ENCODE results near the gene RUNX2.

RUNX2 gene

GRCh38 chr6:45426251-45426650 lies 98.1 kb downstream of the RUNX2 start:
- DNase-seq (ENCODE audit: insufficient read length) (no peak), FAIRE-seq (no peak)
- TF ChIP-seq POLR2AphosphoS5 (IDR thresholded peaks at IDR 0.05; ENCODE audit: low read depth, low read length) (no peak), POLR2A (IDR thresholded peaks at IDR 0.05; ENCODE audit: low read depth, low read length) (no peak), TAF1 (IDR thresholded peaks at IDR 0.05; ENCODE audit: borderline replicate concordance, low read depth, low read length) (no peak)

GRCh38 chr6:45427726-45428125 lies 99.6 kb downstream of the RUNX2 start:
- DNase-seq (ENCODE audit: insufficient read length), result no peak
- FAIRE-seq, result no peak
- no peak for TF ChIP-seq TAF1 (IDR thresholded peaks at IDR 0.05; ENCODE audit: borderline replicate concordance, low read depth, low read length)
- TF ChIP-seq POLR2A (IDR thresholded peaks at IDR 0.05; ENCODE audit: low read depth, low read length), result no peak
- TF ChIP-seq POLR2AphosphoS5 (IDR thresholded peaks at IDR 0.05; ENCODE audit: low read depth, low read length), result no peak

- no peak for FAIRE-seq
- TF ChIP-seq POLR2A (IDR thresholded peaks at IDR 0.05; ENCODE audit: low read depth, low read length) (no peak), TAF1 (IDR thresholded peaks at IDR 0.05; ENCODE audit: borderline replicate concordance, low read depth, low read length) (no peak), POLR2AphosphoS5 (IDR thresholded peaks at IDR 0.05; ENCODE audit: low read depth, low read length) (no peak)
- DNase-seq (ENCODE audit: insufficient read length), result no peak
Observed at GRCh38 chr6:45428727-45429126, 100.6 kb downstream of the RUNX2 start.

GRCh38 chr6:45430590-45431202 lies 102.6 kb downstream of the RUNX2 start:
- FAIRE-seq, result no peak
- TF ChIP-seq POLR2AphosphoS5 (IDR thresholded peaks at IDR 0.05; ENCODE audit: low read depth, low read length) (no peak), POLR2A (IDR thresholded peaks at IDR 0.05; ENCODE audit: low read depth, low read length) (no peak), TAF1 (IDR thresholded peaks at IDR 0.05; ENCODE audit: borderline replicate concordance, low read depth, low read length) (no peak)
- DNase-seq (ENCODE audit: insufficient read length), result no peak

GRCh38 chr6:45431317-45432065 lies 103.4 kb downstream of the RUNX2 start:
- TF ChIP-seq TAF1 (IDR thresholded peaks at IDR 0.05; ENCODE audit: borderline replicate concordance, low read depth, low read length) (no peak), POLR2A (IDR thresholded peaks at IDR 0.05; ENCODE audit: low read depth, low read length) (no peak), POLR2AphosphoS5 (IDR thresholded peaks at IDR 0.05; ENCODE audit: low read depth, low read length) (no peak)
- no peak for FAIRE-seq
- no peak for DNase-seq (ENCODE audit: insufficient read length)

- no peak for FAIRE-seq
- DNase-seq (ENCODE audit: insufficient read length), result no peak
- TF ChIP-seq TAF1 (IDR thresholded peaks at IDR 0.05; ENCODE audit: borderline replicate concordance, low read depth, low read length), result no peak
- no peak for TF ChIP-seq POLR2A (IDR thresholded peaks at IDR 0.05; ENCODE audit: low read depth, low read length)
- TF ChIP-seq POLR2AphosphoS5 (IDR thresholded peaks at IDR 0.05; ENCODE audit: low read depth, low read length), result no peak
Observed at GRCh38 chr6:45432977-45433376, 104.8 kb downstream of the RUNX2 start.

GRCh38 chr6:45433533-45434380 lies 105.6 kb downstream of the RUNX2 start:
- TF ChIP-seq TAF1 (IDR thresholded peaks at IDR 0.05; ENCODE audit: borderline replicate concordance, low read depth, low read length) (no peak), POLR2AphosphoS5 (IDR thresholded peaks at IDR 0.05; ENCODE audit: low read depth, low read length) (no peak), POLR2A (IDR thresholded peaks at IDR 0.05; ENCODE audit: low read depth, low read length) (no peak)
- no peak for DNase-seq (ENCODE audit: insufficient read length)
- no peak for FAIRE-seq

- TF ChIP-seq POLR2A (IDR thresholded peaks at IDR 0.05; ENCODE audit: low read depth, low read length), result no peak
- DNase-seq (ENCODE audit: insufficient read length) (no peak), FAIRE-seq (no peak)
Observed at GRCh38 chr6:45434381-45434700, 106.2 kb downstream of the RUNX2 start.

- peak; percentile 21 for FAIRE-seq
- DNase-seq (ENCODE audit: insufficient read length), result no peak
- TF ChIP-seq POLR2AphosphoS5 (IDR thresholded peaks at IDR 0.05; ENCODE audit: low read depth, low read length), result no peak
- no peak for TF ChIP-seq POLR2A (IDR thresholded peaks at IDR 0.05; ENCODE audit: low read depth, low read length)
- no peak for TF ChIP-seq TAF1 (IDR thresholded peaks at IDR 0.05; ENCODE audit: borderline replicate concordance, low read depth, low read length)
Observed at GRCh38 chr6:45436544-45437438, 108.7 kb downstream of the RUNX2 start.

- DNase-seq (ENCODE audit: insufficient read length), result no peak
- no peak for FAIRE-seq
- no peak for TF ChIP-seq POLR2AphosphoS5 (IDR thresholded peaks at IDR 0.05; ENCODE audit: low read depth, low read length)
- TF ChIP-seq POLR2A (IDR thresholded peaks at IDR 0.05; ENCODE audit: low read depth, low read length), result no peak
- TF ChIP-seq TAF1 (IDR thresholded peaks at IDR 0.05; ENCODE audit: borderline replicate concordance, low read depth, low read length), result no peak
Observed at GRCh38 chr6:45437439-45437815, 109.3 kb downstream of the RUNX2 start.

- no peak for TF ChIP-seq TAF1 (IDR thresholded peaks at IDR 0.05; ENCODE audit: borderline replicate concordance, low read depth, low read length)
- TF ChIP-seq POLR2AphosphoS5 (IDR thresholded peaks at IDR 0.05; ENCODE audit: low read depth, low read length), result no peak
- no peak for TF ChIP-seq POLR2A (IDR thresholded peaks at IDR 0.05; ENCODE audit: low read depth, low read length)
- DNase-seq (ENCODE audit: insufficient read length) (no peak), FAIRE-seq (no peak)
Observed at GRCh38 chr6:45438151-45438550, 110.0 kb downstream of the RUNX2 start.
